HUES64 (cell line): ENCODE data around the gene PTPRN2.

ENCODE experiments used
- H3K27ac ChIP-seq: 2 replicates; pipeline ENCODE4 v1.7.0; 2013; ENCODE audit warnings: low read depth, low read length, inconsistent platforms
- H3K27me3 ChIP-seq: 2 replicates; pipeline ENCODE4 v1.6.1; 2013; ENCODE audit warnings: mild to moderate bottlenecking, low read length; ENCODE audit not compliant: insufficient read depth
- H3K36me3 ChIP-seq: 2 replicates; pipeline ENCODE4 v1.6.1; 2013; ENCODE audit warnings: mild to moderate bottlenecking, low read length; ENCODE audit not compliant: insufficient read depth
- H3K4me1 ChIP-seq: 2 replicates; pipeline ENCODE4 v1.6.1; 2013; ENCODE audit warnings: mild to moderate bottlenecking, low read length, moderate library complexity; ENCODE audit not compliant: insufficient read depth
- H3K4me3 ChIP-seq: 2 replicates; pipeline ENCODE4 v1.5.1; 2013; ENCODE audit warnings: mild to moderate bottlenecking, low read length, moderate library complexity
- H3K9ac ChIP-seq: 2 replicates; pipeline ENCODE4 v1.6.1; 2013; ENCODE audit warnings: mild to moderate bottlenecking, low read depth, low read length
- H3K9me3 ChIP-seq: 2 replicates; pipeline ENCODE4 v1.6.1; 2013; ENCODE audit warnings: low read depth, low read length; ENCODE audit not compliant: insufficient read depth
- WGBS: fragments of 150-250, 120-280 bp; methylation state at CpG from one replicate; pipeline ENCODE4 v1.1.7; 2013; ENCODE audit warnings: missing lambda C conversion rate; 5-methylcytosine and 5-hydroxymethylcytosine counted together

The PTPRN2 gene

GRCh38 chr7:157862731-157863130 is 724.9 kb downstream of the PTPRN2 start:
- Histone ChIP-seq H3K4me3 (no peak overlapping the region), H3K9ac (no peak overlapping the region), H3K9me3 (peaks cover 68% of the 10 kb centered on the region), H3K27ac (no peak overlapping the region), H3K27me3 (no peaks in the 10 kb centered on the region), H3K36me3 (no peaks in the 10 kb centered on the region), H3K4me1 (no peaks in the 10 kb centered on the region)
- WGBS: 91% methylated on average over 25 of the region's 25 CpGs

- Histone ChIP-seq H3K27ac (no peak overlapping the region), H3K9ac (no peak overlapping the region), H3K4me1 (no peaks in the 10 kb centered on the region), H3K27me3 (no peaks in the 10 kb centered on the region), H3K36me3 (no peaks in the 10 kb centered on the region), H3K4me3 (no peak overlapping the region), H3K9me3 (peaks cover 74% of the 10 kb centered on the region)
- 89% methylated on average over 14 of the region's 17 CpGs for WGBS
Measured at GRCh38 chr7:157861551-157861950, 726.1 kb downstream of the PTPRN2 start.

DNA sequence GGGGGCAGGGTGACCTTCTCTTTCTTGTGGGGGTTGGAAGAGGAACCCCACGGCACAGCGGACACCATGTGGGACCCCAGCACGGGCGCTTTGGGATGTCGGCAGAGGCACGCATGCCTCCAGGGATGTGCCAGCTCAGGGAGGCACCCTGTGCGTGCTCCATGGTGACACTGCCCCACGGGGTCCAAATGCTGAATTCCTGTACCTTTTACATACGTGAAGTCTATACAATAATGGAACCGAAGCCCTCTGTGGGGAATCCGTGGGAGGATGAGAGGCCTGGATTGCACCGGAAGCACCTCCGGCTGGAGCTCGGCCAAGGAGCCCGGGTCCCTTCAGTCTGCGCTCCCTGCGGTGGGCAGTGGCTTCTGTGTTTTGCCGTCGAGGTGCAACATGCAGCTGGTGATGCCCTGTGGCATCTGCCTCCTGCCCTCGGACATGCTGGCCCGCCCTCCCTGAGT is 726.6 kb downstream of the PTPRN2 start:
- H3K4me3 ChIP-seq: no peak overlapping the region; the same call in 1 of the 2 replicates

DNA sequence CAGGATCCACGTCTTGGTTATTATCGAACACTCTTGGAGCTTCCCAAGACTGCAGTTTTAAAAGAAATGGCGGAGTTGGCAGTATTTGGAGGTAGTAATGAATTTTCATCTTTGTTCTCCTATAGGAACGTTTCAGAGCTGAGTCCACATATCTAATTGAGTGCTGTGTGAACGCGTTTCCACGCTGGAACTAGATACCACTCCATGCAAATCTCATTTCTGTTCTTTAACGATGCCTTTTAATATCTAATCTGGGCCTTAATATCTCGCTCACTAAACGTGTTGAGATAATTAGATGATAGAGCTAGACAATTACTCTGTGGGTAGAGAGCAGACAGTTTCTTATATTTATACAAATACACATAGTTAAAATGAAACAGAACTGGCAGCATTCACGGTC is 727.2 kb downstream of the PTPRN2 start:
- Histone ChIP-seq H3K36me3 (no peaks in the 10 kb centered on the region), H3K4me1 (no peaks in the 10 kb centered on the region), H3K9me3 (peaks cover 74% of the 10 kb centered on the region), H3K9ac (no peak overlapping the region), H3K27ac (no peak overlapping the region), H3K27me3 (no peaks in the 10 kb centered on the region), H3K4me3 (no peak overlapping the region)
- 80% methylated on average over 11 of the region's 11 CpGs for WGBS

More for the DNA sequence above, 726.6 kb downstream of the PTPRN2 start:
- Histone ChIP-seq H3K9me3 (peaks cover 74% of the 10 kb centered on the region), H3K9ac (no peak overlapping the region), H3K27ac (no peak overlapping the region), H3K27me3 (no peaks in the 10 kb centered on the region), H3K4me1 (no peaks in the 10 kb centered on the region), H3K36me3 (no peaks in the 10 kb centered on the region)
- 91% methylated on average over 21 of the region's 21 CpGs for WGBS

DNA sequence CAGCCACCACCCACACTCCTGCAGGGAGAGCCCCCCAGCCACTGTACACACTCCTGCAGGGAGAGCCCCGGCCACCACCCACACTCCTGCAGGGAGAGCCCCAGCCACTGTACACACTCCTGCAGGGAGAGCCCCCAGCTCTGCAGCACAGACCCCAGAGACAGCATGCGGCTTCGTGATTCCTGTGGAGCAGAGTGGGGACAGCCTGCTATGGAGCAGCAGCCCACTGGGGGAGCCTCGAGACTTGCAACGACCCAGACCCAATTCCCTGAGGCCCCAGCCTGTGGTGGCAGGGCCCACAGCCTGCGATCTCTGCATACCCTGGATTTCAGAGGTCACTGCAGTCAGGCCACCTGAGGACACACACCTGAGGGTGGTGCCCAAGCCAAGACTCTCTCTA is 727.7 kb downstream of the PTPRN2 start:
- WGBS: 78% methylated on average over 6 of the region's 6 CpGs

DNA sequence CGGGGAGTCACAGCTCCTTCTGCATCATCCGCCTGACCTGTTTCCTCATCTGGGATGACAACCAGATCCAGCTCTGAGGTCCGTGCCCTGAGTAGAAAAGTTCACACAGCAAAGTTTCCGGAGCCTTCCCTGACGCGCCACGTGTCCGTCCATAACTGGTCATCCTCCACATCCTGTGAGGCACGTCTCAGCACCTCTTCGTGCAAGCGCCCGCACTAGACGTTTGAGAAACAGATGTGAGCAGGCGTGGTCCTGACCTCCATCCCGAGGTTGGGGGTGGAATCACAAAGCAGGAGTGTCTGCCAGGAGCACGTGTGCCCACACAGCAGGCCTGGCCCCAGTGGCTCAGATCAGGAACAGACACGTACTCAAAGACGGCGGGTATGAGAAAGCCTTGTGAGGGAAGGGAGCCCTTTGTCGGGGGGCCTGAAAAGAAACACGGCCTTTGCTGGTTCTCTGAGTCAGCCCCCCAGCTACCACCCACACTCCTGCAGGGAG is 730.0 kb downstream of the PTPRN2 start:
- Histone ChIP-seq H3K4me3 (no peak overlapping the region), H3K27ac (no peak overlapping the region), H3K4me1 (no peaks in the 10 kb centered on the region), H3K36me3 (no peaks in the 10 kb centered on the region), H3K9ac (no peak overlapping the region), H3K27me3 (no peaks in the 10 kb centered on the region), H3K9me3 (peaks cover 72% of the 10 kb centered on the region)
- 85% methylated on average over 20 of the region's 21 CpGs for WGBS

More for the DNA sequence above, 727.7 kb downstream of the PTPRN2 start:
- Histone ChIP-seq H3K27me3 (no peaks in the 10 kb centered on the region), H3K4me3 (no peak overlapping the region), H3K27ac (no peak overlapping the region), H3K9ac (no peak overlapping the region), H3K36me3 (no peaks in the 10 kb centered on the region), H3K4me1 (no peaks in the 10 kb centered on the region), H3K9me3 (peaks cover 74% of the 10 kb centered on the region)

- H3K9ac ChIP-seq: no peak overlapping the region
- H3K4me1 ChIP-seq: no peaks in the 10 kb centered on the region
- H3K9me3 ChIP-seq: peaks cover 71% of the 10 kb centered on the region
- no peak overlapping the region for H3K4me3 ChIP-seq
- 90% methylated on average over 22 of the region's 22 CpGs for WGBS
- no peak overlapping the region for H3K27ac ChIP-seq
- no peaks in the 10 kb centered on the region for H3K36me3 ChIP-seq
- no peaks in the 10 kb centered on the region for H3K27me3 ChIP-seq
Measured at GRCh38 chr7:157856873-157857577, 730.6 kb downstream of the PTPRN2 start.

GRCh38 chr7:157855452-157856213 is 732.0 kb downstream of the PTPRN2 start:
- no peaks in the 10 kb centered on the region for H3K4me1 ChIP-seq
- no peaks in the 10 kb centered on the region for H3K27me3 ChIP-seq
- no peaks in the 10 kb centered on the region for H3K36me3 ChIP-seq
- WGBS: 83% methylated on average over 21 of the region's 22 CpGs
- H3K9me3 ChIP-seq: peaks cover 74% of the 10 kb centered on the region
- no peak overlapping the region for H3K9ac ChIP-seq
- H3K4me3 ChIP-seq: no peak overlapping the region
- no peak overlapping the region for H3K27ac ChIP-seq

GRCh38 chr7:157855016-157855415 is 732.6 kb downstream of the PTPRN2 start:
- Histone ChIP-seq H3K4me1 (no peaks in the 10 kb centered on the region), H3K27me3 (no peaks in the 10 kb centered on the region), H3K4me3 (no peak overlapping the region), H3K9ac (no peak overlapping the region), H3K36me3 (no peaks in the 10 kb centered on the region), H3K27ac (no peak overlapping the region), H3K9me3 (peaks cover 74% of the 10 kb centered on the region)
- 91% methylated on average over 22 of the region's 22 CpGs for WGBS

- Histone ChIP-seq H3K27me3 (no peaks in the 10 kb centered on the region), H3K36me3 (no peaks in the 10 kb centered on the region), H3K4me1 (no peaks in the 10 kb centered on the region), H3K4me3 (no peak overlapping the region; the same call in 1 of the 2 replicates), H3K9ac (no peak overlapping the region), H3K27ac (no peak overlapping the region), H3K9me3 (peaks cover 80% of the 10 kb centered on the region)
- WGBS: 79% methylated on average over 28 of the region's 28 CpGs
Measured at GRCh38 chr7:157854066-157854891, 733.3 kb downstream of the PTPRN2 start.

- H3K4me1 ChIP-seq: no peaks in the 10 kb centered on the region
- no peak overlapping the region; the same call in 1 of the 2 replicates for H3K4me3 ChIP-seq
- peaks cover 86% of the 10 kb centered on the region for H3K9me3 ChIP-seq
- H3K27me3 ChIP-seq: no peaks in the 10 kb centered on the region
- H3K36me3 ChIP-seq: no peaks in the 10 kb centered on the region
- whole genome bisulfite sequencing: 91% methylated on average over 13 of the region's 13 CpGs
- H3K9ac ChIP-seq: no peak overlapping the region
- H3K27ac ChIP-seq: no peak overlapping the region
Measured at GRCh38 chr7:157853789-157854065, 733.9 kb downstream of the PTPRN2 start.
